Mucosa of rectum (tissue), 2 donors: ENCODE data around the gene ZNRF2.
"Not testable (repeated sequence)": the region's sequence is repeated elsewhere in the genome, so short reads cannot be mapped to it uniquely, and the experiment has no call there.

ENCODE experiments used
- H3K27ac ChIP-seq, 2 donors: one replicate each; pipeline ENCODE4 v1.7.0; 2013; ENCODE audit warnings: inconsistent platforms in 2 of 2, low read depth in 2 of 2, low read length in 2 of 2
- H3K27me3 ChIP-seq, 2 donors: one replicate each; pipeline ENCODE4 v1.7.0; 2013; ENCODE audit warnings: low read length in 2 of 2; ENCODE audit not compliant: control insufficient read depth in 2 of 2, insufficient read depth in 2 of 2
- H3K36me3 ChIP-seq, 2 donors: one replicate each; pipeline ENCODE4 v1.7.0; 2013; ENCODE audit warnings: low read length in 2 of 2; ENCODE audit not compliant: control insufficient read depth in 2 of 2, insufficient read depth in 2 of 2
- H3K4me1 ChIP-seq, 2 donors: one replicate each; pipeline ENCODE4 v1.7.0; 2013; ENCODE audit warnings: low read length in 2 of 2, mild to moderate bottlenecking in 1 of 2; ENCODE audit not compliant: control insufficient read depth in 2 of 2, insufficient read depth in 2 of 2
- H3K4me3 ChIP-seq, 2 donors: one replicate each; pipeline ENCODE4 v1.7.0; 2013; ENCODE audit warnings: low read length in 2 of 2
- H3K9ac ChIP-seq, 2 donors: one replicate each; pipeline ENCODE4 v1.7.0; 2013; ENCODE audit warnings: low read length in 2 of 2, low read depth in 1 of 2, mild to moderate bottlenecking in 1 of 2
- H3K9me3 ChIP-seq, 2 donors: one replicate each; pipeline ENCODE4 v1.7.0; 2013; ENCODE audit warnings: low read length in 2 of 2; ENCODE audit not compliant: control insufficient read depth in 2 of 2
- donor health status: healthy.
- donor health status: Normal muscosa, but diverticular disease.

The ZNRF2 gene

DNA sequence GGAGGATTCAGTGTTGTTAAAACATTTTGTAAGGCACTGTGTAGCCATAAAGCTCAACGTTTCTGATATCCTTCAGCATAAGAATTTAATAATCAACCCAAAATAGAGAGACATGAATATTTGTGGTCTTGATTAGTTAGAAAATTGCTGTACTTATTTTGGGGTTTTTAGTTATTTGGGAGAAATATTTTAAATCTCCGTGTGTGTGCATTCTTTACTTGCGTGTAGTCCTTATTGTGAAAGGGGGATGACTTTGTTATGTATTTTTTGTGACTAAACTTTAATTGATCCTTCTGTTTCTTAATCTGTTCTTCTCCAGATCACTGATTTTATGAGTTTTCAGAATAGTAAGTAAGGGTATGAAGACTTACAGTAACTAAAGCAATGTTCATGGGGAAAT is 81.2 kb downstream of the ZNRF2 start:
- Histone ChIP-seq H3K36me3 (peaks cover 0 to 3% of the 10 kb centered on the region in 2 donors), H3K27ac (no peak overlapping the region), H3K27me3 (no peaks in the 10 kb centered on the region), H3K4me3 (no peak overlapping the region), H3K4me1 (no peaks in the 10 kb centered on the region), H3K9me3 (no peaks in the 10 kb centered on the region), H3K9ac (no peak overlapping the region)

DNA sequence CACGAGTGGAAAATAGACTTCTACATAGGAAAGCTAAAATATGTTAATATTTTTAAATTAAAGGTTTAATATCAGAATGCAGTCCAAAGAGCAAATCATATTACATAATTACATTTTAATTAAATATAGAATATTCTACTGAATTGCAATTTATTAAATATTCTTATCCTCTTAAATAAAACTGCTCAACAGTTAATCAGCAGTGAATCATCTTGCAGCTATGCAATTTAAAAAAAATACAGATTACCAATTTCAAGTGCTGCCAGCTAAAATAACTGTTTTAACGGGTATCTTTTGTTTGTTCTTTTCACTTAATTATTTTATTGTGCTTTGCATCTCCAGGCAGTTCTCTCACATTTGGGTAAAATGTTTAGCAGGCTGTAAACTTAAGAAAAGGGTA is 82.2 kb downstream of the ZNRF2 start:
- Histone ChIP-seq H3K27me3 (no peaks in the 10 kb centered on the region), H3K4me1 (no peaks in the 10 kb centered on the region), H3K4me3 (no peak overlapping the region), H3K36me3 (peaks cover 3 to 4% of the 10 kb centered on the region in 2 donors), H3K9ac (no peak overlapping the region), H3K9me3 (no peaks in the 10 kb centered on the region), H3K27ac (no peak overlapping the region)

DNA sequence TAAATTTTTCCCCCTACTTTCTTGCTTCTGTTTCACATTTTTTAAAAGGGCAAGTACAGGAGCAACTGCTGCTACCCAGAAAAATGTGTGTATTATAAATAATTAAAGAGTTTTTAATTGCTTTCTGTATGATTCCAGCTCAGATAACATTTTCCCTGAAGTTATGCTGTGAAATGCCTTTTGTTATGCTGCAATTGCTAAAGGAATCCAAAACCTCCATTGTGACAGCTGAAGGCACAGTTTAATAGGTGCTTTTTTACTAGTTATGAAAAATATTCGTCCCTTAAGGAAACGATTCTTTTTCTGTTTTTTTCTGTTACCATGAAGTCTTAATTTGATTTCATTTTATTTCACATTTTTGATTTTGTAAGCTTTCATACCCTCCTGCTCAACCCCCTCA is 83.2 kb downstream of the ZNRF2 start:
- no peak overlapping the region for H3K4me3 ChIP-seq
- peaks cover 3 to 13% of the 10 kb centered on the region in 2 donors for H3K36me3 ChIP-seq
- no peaks in the 10 kb centered on the region for H3K4me1 ChIP-seq
- no peak overlapping the region for H3K9ac ChIP-seq
- no peaks in the 10 kb centered on the region for H3K9me3 ChIP-seq
- H3K27me3 ChIP-seq, result no peaks in the 10 kb centered on the region
- no peak overlapping the region for H3K27ac ChIP-seq

DNA sequence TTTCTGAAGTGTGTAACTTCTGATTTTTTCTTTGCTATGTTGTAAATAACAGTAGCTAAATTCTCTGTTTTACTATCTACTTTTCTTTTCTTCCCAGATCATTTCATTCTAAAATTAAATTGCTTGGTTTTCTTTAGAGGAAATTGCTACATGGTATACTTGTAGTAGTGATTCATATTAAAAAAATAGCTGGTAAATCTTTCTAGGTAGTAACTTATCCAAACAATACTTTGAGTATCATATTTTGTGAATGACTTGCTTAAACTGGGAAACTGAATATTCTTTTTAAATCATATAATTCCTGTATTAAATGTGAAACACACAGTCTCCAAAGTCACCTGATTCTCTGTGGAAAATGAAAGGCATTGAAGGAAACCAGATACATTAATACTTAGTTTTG is 85.5 kb downstream of the ZNRF2 start:
- peaks cover 3 to 13% of the 10 kb centered on the region in 2 donors for H3K36me3 ChIP-seq

DNA sequence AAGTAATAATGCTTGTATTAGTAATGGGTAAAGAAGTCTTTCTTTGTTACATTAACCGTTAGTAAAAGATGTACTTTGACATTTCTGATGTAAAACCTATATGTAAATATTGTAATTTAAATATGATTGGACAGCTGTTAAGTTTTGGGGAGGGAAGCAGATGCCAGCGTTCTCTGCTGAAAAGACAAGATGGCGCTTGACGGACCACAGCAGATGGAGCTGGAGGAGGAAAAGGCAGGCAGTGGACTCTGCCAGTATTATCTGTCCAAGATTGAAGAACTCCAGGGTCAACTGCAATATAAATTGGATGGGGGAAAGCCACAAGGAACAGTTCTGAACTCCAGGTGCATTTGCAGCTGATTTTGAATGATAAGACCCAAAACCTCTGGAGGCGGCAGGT is 86.9 kb downstream of the ZNRF2 start:
- H3K9ac ChIP-seq, result no peak overlapping the region
- H3K27ac ChIP-seq, result no peak overlapping the region
- H3K27me3 ChIP-seq, result no peaks in the 10 kb centered on the region
- H3K36me3 ChIP-seq, result peaks cover 0 to 13% of the 10 kb centered on the region in 2 donors
- no peak overlapping the region for H3K4me3 ChIP-seq
- H3K9me3 ChIP-seq, result no peaks in the 10 kb centered on the region
- no peaks in the 10 kb centered on the region for H3K4me1 ChIP-seq

More for the DNA sequence above, 85.5 kb downstream of the ZNRF2 start:
- Histone ChIP-seq H3K27me3 (no peaks in the 10 kb centered on the region), H3K9me3 (no peaks in the 10 kb centered on the region), H3K27ac (no peak overlapping the region), H3K4me1 (no peaks in the 10 kb centered on the region), H3K9ac (no peak overlapping the region), H3K4me3 (no peak overlapping the region)

DNA sequence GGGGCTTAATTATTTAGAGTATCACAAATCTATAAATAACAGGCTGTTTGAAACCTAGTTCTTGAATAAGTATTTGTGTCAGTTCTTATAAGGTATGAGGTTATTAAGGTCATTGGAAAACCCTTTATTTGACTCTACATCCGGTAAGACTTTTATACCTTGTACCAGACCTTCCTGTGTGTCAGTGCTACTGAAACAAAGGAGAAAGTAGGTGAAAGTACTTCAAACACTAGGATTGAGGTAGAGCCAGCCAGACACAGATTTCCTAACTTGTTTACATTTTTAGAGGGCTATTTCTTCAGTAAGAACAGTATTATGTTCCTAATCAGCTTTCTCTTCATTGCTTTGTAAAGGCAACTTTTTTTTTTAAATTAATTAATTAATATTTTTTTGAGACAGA is 93.9 kb downstream of the ZNRF2 start:
- H3K27ac ChIP-seq, result no peak overlapping the region
- no peaks in the 10 kb centered on the region for H3K9me3 ChIP-seq
- H3K4me1 ChIP-seq, result no peaks in the 10 kb centered on the region
- no peak overlapping the region for H3K9ac ChIP-seq
- no peak overlapping the region for H3K4me3 ChIP-seq
- no peaks in the 10 kb centered on the region for H3K36me3 ChIP-seq
- no peaks in the 10 kb centered on the region for H3K27me3 ChIP-seq

DNA sequence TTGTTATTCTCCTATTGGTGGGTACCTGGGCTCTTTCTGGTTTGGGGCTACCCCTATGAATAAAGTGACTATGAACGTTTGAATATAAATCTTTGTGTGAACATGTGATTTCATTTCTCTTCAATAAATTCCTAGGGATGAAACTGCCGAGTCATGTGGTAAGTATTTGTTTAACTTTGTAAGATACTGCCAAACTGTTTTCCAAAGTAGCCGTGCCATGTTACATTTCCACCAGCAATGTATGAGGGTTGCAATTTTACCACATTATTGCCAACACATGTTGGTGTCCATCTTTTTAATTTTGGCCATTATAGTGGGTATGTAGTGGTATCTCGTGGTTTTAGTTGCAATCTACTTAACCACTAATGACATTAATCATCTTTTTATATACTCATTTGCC is 94.7 kb downstream of the ZNRF2 start:
- Histone ChIP-seq H3K27ac (no peak overlapping the region), H3K4me3 (no peak overlapping the region), H3K9me3 (no peaks in the 10 kb centered on the region), H3K9ac (no peak overlapping the region), H3K4me1 (no peaks in the 10 kb centered on the region), H3K36me3 (no peaks in the 10 kb centered on the region), H3K27me3 (no peaks in the 10 kb centered on the region)

DNA sequence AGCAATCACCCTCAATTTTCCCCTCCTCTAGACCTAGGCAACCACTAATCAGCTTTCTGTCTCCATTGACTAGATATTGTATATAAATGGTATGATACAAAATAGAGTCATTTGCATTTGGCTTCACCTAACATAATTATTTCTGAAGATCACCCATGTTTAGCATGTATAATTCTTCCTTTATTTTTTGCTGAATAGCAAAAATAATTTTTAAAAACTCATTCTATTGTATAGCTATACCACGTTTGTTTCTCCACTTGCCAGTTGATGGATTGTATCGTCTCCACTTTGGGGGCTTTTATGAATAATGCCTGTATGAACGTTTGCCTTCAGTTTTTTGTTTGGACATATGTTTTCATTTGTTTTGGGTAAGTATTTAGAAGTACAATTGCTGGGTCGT is 95.3 kb downstream of the ZNRF2 start:
- Histone ChIP-seq H3K9me3 (no peaks in the 10 kb centered on the region), H3K36me3 (no peaks in the 10 kb centered on the region), H3K27me3 (no peaks in the 10 kb centered on the region), H3K9ac (no peak overlapping the region), H3K4me3 (no peak overlapping the region), H3K4me1 (no peaks in the 10 kb centered on the region), H3K27ac (no peak overlapping the region)

DNA sequence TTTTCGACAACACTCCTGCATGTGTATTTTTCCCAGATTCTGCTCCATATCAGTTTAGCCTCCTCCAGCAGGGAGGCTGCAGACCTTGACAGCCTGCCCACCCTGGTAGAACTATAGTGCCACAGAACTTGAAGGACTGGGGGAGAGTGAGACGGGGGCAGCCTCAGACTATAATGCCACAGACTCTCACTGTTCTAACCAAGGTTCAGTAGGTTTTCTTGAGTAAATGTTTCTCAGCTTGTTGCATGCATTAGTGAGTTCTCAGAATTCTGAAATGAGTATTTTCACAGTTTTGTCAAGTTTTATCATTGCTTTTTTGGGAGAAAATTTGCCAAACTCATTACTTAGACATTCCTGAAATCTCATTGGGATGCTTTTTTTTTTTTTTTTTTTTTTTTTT is 95.9 kb downstream of the ZNRF2 start:
- no peaks in the 10 kb centered on the region for H3K9me3 ChIP-seq
- H3K36me3 ChIP-seq, result no peaks in the 10 kb centered on the region
- H3K4me1 ChIP-seq, result no peaks in the 10 kb centered on the region
- no peak overlapping the region for H3K27ac ChIP-seq
- H3K9ac ChIP-seq, result no peak overlapping the region
- no peaks in the 10 kb centered on the region for H3K27me3 ChIP-seq
- no peak overlapping the region for H3K4me3 ChIP-seq

DNA sequence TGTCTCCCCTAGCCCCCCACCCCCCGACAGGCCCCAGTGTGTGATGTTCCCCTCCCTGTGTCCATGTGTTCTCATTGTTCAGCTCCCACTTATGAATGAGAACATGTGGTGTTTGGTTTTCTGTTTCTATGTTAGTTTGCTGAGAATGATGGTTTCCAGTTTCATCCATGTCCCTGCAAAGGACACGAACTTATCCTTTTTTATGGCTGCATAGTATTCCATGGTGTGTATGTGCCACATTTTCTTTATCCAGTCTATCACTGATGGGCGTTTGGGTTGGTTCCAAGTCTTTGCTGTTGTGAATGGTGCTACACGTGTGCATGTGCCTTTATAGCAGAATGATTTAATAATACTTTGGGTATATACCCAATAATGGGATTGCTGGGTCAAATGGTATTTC is 96.4 kb downstream of the ZNRF2 start:
- H3K4me3 ChIP-seq, H3K9ac ChIP-seq, H3K9me3 ChIP-seq, H3K4me1 ChIP-seq, H3K27ac ChIP-seq, H3K36me3 ChIP-seq, H3K27me3 ChIP-seq: not testable (repeated sequence)

DNA sequence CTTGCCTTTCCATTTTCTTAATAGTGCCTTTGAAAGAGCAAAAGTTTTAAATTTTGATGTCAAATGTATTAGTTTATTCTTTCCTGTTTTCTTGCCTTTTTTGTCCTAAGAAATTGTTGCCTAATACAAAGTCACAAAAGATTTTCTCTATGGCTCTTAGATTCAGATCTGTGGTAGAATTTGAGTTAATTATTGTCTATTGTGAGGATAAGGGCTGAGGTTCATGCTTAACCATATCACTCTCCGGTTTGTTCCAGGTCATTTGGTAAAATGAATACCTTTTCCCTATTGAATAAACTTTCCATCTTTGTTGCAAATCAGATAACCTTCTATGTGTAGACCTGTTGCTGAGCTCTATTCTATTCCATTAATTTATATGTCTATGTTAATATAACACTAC is 98.2 kb downstream of the ZNRF2 start:
- Histone ChIP-seq H3K27me3 (no peaks in the 10 kb centered on the region), H3K4me1 (no peaks in the 10 kb centered on the region), H3K9ac (no peak overlapping the region), H3K4me3 (no peak overlapping the region), H3K36me3 (no peaks in the 10 kb centered on the region), H3K27ac (no peak overlapping the region), H3K9me3 (no peaks in the 10 kb centered on the region)
